HG02571 (cell line): ENCODE results near the gene ZNF48.

Experiments
- ATAC-seq: cut with Tn5 transposase; IDR thresholded peaks from one replicate; pipeline ENCODE4 v1.9.1; 2021; ENCODE audit warnings: mild to moderate bottlenecking, moderate library complexity; ENCODE audit not compliant: unreplicated experiment

ZNF48 gene

DNA sequence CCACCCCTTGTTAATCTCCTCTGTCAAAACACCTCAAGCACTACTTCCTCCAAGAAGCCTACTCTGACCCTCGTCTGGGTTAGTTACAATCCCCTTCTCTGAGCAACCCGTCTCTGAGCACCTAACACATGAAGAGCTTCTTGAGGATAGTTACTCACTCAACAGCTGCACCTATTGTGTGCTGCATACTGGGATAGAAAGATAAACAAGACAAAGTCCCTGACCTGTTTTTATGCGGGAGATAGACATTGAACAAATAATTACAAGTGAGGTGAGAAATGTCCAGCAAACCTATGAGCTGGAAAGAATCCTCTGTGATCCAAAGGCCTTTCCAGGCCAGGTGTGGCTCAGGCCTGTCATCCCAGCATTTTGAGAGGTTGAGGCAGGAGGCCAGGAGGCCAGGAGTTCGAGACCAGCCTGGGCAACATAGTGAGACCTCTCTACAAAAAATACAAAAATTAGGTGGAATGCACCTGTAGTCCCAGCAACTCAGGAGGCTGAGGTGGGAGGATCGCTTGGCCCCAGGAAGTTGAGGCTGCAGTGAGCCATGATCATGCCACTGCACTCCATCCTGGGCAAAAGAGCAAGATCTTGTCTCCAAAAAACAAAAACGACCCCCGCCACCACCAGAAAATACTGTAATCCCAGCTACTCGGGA, 6.7 kb downstream of the ZNF48 start:
- no peak for ATAC-seq

DNA sequence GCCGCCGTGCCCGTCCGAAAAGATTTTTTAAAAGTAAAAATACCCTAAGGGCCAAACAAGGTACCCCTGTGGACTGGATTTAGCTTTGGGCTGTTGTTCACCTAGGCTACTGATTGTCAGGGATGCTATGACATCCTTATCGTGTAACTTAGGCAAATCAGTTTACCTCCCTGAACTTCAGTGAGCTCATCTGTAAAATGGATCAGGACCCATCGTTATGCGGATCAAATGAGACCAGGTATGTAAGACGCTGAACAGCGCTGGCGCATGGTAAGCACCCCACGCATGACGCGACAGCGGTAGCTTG, 11.5 kb downstream of the ZNF48 start:
- ATAC-seq: no peak

DNA sequence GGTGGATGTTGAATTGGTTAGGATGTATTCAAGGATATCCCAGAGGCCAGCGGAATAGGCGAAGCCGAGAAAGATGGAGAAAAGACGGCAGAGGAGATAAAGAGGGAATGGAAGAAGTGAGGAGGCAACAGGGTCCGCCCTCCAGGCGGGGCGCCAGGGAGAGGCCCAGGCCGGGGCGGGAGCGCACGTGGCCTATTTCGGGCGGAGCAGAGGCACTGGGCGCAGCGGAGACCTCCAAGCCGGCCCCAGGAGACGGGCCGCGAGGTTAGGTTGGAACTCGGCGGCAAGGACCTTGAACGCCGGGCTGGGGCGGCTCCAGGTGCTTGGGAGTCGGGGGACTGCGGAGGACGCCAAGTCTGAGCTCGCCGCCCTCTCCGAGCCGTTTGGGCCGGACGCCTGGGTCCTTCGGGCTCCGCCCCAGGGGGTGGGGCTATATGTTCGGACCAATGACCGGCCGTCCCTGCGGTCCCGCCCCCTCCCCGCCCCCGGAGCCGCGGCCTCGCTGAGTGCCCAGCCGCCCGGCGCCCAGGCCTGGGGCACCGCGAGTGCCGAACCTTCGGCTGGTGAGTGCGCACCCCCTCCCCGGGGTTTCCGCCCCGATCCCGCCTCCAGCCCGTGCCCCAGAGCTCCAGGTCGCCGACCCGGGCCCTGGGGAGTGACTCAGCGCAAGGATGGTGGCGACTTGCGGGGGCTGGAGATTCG, 12.0 kb downstream of the ZNF48 start, which contains the start of gene ZNF771:
ZNF771 (plus strand) TSS at position 505 of the 702 bp plus-strand sequence. CDS start 448 bp downstream, outside the sequence.
- ATAC-seq: peak; percentile 80

DNA sequence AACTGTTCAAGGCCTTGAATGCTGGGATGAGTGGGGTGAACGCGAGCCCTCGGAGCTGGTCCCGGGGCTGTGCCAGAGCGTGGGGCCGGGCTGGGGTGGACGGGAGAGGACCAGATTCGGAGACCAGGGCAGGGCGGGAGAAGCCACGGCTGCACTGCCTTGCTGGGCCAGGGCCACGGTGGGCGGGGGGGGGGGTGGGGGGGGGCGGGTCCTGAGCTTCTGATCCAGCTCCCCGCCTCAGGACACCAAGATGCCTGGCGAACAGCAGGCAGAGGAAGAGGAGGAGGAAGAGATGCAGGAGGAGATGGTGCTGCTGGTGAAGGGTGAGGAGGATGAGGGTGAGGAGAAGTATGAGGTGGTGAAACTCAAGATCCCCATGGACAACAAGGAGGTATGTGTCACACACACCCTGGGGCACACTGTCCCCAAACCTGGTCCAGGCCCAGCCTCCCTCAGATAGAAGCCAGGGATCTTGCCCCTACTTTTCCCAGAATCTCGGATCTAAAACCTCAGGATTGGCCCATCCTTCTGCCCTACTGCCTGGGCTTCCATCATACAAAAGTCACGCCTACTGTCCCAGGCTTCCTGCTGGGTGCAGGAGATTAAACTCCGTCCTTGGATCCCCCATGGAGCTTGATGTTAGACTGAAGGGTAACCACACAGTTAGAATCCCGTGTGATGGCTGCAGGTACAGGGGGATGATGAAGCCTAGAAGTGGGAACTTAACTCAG, 12.7 kb downstream of the ZNF48 start:
- no peak for ATAC-seq

DNA sequence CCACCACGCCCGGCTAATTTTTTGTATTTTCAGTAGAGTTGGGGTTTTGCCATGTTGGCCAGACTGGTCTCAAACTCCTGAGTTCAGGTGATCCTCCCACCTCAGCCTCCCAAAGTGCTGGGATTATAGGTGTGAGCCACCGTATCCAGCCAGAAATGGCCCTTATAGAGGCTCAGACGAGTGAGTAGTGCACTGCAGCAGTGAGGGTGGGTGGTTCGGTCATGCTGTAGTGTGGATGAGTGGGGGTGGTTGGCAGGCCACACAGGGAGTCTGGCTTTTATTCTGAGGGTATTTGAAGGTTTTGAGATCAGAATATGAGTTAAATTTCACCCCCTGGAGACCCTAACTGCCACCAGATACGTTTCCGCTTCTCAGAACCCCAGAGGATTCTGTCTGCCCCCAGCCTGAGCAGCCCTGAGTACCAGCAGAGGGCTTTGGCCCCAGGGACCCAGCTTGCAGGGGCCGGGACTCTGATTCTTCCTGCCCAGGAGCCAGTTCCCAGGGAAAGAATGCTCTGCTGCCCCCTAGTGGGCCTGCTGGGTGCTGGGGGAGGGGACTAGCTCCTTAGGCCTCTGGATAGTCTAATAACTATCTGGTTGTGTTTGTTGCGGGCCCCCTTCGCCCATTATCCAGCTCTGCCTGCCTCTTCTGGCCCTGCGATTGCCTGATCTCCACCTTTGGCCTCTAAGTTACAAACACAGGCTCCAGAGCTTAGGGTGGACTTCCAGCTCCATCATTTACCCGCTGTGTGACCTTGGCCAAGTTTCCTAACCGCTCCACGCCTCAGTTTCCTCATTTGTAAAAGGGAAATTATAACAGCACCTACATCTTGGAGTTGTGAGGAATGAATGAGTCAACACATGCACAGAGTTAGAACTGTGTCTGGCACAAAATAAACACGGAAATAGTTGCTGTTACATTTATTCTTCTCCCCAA, 14.2 kb downstream of the ZNF48 start:
- peak; percentile 37 for ATAC-seq

DNA sequence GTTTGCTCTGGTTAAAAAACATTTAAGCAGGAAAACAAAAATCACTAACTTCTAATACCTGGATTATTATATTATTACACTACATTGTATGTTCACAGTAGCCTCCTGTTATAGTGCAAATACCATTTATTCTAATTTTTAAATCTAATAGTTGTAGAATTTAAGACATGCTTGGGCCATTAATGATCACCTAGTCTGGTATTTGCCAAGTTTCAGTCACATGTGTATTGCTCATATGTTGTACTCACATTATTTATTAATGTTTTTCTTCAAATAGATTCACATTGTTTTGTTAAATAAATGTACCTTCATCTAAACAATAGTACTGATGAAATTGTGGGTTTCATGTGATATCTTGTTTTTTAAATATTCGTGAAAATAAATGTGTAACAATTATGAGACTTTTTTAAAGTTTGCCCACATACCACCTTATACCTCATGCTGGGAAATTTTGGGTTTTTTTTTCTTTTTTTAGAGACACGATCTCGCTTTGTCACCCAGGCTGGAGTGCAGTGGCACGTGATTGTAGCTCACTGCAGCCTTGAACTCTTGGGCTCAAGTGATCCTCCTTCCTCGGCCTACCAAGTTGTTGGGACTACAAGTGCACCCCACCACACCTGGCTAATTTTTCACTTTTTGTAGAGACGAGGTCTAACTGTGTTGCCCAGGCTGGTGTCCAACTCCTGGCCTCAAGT, 18.0 kb downstream of the ZNF48 start:
- no peak for ATAC-seq

DNA sequence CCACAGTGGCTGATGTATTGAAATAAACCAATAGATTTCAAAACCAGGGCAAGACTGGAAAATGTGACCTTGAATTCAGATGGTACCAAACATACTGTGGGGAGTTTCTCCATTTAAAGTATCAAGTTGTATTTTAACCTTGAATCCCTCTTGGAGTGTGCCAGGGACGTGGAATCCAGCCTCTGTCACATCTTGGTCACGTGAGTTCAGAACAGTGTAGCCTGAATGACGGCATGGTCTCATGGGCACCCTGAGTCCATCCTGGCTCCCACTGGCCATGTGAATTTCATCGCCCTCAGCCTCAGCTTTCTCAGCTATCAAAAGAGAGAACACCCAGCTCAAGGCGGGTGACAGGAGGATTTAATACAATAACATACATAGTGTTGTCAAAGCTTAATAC, 18.9 kb downstream of the ZNF48 start:
- no peak for ATAC-seq

DNA sequence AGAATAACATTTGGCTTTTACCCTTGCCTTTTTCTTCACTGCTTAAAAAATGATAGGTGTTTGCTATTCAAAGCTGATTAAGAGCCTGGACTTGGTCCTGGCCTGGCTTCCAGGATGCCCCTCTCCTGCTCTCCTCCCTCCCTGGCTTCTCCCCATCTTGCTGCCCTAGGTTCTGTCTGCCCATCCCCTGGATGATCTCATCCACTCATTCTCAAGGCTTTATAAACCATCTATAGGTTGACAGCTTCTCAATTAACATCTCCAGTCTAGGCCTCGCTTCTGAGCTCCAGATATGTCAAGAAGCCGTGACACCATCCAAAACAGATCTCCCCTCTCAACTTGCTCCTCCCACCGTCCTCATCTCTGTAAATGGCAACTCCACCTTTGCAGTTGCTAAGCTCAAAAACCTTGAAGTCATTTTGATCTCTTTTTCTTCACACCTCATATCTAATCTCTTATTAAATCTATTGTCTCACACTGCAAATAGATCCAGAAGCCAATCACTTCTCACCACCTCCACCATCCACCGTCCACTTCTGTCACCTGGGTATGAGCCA, 20.9 kb downstream of the ZNF48 start:
- no peak for ATAC-seq

DNA sequence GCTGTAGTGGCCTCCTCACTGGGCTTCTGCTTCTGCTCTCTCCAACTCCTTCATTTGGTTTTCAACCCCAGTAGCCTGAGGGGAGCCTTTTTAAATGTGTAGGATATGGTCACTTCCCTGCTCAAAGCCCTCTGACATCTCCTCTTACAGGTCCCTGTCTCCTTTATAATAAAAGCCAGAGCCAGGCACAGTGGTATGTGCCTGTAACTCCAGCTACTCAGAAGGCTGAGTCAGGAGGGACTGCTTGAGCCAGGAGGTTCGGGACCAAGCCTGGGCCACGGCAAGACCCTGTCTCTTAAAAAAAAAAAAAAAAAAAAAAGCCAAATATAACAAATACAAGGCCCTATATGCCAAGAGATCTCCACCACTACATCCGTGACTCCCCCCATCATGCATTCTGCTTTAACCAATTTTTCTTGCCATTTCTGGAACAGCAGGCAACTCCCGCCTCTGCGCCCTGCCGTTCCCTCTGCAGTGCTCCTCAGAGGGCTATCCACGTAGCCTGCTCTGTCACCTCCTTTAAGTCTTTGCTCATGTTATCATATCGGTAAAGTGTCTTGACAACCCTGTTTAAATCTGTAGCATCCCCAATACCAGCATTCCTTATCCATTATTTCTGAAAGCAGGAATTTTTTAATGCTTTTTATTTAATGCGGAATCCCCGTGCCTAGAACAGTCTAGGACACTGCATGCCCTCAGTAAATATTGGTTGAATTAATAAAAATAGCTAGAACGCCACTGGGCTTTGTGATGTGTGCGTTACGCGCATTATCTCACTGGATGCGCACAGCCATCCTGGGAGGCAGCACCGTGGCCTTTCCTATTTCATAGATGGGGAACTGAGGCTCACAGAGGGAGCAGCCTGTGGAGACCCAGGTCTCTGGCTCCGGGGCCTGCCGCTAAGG, 21.7 kb downstream of the ZNF48 start:
- ATAC-seq: no peak

DNA sequence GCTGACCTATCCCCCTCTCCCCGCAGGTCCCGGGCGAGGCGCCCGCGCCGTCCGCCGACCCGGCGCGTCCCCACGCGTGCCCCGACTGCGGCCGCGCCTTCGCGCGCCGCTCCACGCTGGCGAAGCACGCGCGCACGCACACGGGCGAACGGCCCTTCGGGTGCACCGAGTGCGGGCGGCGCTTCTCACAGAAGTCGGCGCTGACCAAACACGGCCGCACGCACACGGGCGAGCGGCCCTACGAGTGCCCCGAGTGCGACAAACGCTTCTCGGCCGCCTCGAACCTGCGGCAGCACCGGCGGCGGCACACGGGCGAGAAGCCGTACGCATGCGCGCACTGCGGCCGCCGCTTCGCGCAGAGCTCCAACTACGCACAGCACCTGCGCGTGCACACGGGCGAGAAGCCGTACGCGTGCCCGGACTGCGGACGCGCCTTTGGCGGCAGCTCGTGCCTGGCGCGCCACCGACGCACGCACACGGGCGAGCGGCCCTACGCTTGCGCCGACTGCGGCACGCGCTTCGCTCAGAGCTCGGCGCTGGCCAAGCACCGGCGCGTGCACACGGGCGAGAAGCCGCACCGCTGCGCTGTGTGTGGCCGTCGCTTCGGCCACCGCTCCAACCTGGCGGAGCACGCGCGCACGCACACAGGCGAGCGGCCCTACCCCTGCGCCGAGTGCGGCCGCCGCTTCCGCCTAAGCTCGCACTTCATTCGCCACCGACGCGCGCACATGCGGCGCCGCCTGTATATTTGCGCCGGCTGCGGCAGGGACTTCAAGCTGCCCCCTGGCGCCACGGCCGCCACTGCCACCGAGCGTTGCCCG, 22.5 kb downstream of the ZNF48 start:
- peak; percentile 68 for ATAC-seq

DNA sequence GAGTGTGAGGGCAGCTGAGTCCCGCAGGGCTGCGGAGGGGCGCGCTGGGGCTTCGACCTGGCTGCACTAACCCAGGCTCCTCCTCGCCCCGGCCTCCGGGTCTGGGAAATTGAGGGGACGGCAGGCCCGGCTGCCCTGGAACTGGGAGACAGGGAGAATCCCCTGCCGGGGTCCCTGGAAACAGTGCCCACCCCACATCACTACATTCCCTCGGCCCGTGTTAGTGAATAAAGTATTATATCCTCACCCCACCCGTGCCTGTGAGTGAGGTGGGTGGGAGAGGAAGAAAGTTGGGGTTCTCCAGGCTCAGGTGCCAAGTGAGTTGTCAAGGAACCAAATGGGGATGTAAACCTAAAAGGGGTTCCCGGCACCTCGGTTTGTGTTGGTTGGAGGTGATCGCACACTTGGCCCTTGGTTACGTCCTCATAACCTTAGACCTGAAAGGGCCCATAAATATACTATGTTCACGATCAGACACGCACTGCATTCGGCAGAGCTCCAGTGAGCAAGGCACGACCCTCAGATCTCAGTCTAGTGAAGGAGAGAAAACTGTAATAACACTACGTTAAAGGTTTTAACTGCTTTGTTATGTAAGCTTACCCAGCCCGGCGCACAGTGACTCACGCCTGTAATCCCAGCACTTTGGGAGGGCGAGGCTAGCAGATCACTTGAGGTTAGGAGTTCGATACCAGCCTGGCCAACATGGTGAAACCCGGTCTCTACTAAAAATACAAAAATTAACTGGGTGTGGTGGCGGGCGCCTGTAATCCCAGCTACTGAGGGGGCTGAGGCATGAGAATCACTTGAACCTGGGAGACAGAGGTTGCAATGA, 23.3 kb downstream of the ZNF48 start:
- no peak for ATAC-seq

DNA sequence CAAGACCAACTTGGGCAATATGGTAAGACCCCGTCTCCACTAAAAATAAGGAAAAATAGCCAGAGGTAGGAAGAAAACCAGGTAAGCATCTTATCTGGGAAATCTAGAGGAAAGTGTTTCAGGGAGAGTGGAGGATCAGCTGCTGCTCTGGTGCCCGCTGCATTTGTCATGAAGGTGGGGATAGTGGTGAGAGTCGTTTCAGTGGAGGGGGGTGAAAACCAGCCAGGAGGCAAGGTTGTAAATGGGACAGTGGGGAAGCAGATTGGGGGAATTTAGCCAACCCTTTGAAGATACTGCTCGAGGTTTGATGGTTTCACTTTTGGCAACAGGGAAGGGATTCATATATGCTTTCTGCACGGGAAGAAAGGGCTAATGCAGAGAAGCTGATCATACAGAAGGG, 25.8 kb downstream of the ZNF48 start:
- ATAC-seq: no peak

DNA sequence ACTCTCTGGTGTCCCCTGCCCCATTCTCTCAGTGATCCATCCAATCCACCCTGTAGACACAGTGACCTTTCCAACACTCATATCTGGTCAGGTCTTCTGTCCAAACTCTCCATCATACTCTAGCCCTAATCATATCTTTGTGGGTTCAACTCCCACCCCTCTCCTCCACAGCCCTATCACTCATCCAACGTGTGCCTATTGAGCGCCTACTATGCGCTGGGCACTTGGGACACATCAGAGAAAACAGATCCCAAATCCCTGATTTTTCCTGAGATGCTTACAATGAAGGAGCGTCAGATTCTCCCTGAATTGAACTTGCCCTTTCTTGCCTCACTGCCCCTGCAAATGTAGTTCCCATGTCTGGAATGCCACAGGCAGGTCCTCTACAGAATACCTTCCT, 32.8 kb downstream of the ZNF48 start:
- no peak for ATAC-seq

DNA sequence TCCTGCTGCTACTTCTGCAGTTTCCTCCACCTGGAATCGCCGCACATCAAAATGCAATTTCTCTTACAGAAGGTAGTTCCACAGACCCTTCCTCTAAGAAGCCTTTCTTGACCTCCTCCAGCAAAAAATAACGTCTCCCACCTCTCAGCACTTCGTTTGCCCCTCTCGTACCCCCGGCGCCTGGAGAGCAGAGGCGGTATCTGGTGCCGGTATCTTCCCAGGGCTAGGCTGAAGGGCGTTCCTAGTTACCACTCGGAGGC, 34.1 kb downstream of the ZNF48 start:
- ATAC-seq: peak; percentile 7

DNA sequence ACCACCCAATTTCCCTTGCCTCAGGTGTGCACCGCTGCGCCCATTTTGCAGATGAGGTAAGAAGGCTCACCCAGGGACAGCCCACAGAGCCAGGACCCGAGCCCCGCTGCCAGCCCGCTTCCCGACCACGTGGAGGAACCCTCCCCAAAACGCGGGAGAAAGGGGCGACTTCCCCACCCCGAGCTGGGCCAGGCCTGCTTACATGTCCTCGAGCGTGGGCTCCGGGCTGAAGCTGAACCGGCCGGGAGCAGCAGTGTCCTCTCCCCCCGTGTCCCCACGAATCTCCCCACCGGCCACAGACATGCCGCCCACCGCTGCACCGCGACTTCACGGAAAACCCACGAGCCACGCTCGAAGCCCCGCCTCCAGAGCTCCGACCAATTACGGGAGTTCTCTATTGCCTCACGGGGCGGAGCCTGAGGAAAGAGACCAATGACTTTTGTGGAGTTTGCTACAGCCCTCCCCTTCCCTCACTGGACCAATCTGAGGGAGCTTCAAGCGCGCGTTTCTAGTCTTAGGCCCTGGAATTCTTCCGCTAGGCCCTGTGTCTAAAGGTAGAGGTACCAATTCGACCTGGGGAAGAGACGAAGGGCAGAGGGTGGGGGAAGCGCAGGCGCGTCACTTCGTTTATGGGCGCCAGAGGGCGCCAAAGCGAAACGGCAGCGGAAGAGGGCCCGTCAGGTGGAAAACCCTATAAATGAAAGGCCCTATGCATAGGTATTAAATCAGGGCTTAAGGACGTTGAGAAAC, 34.6 kb downstream of the ZNF48 start, which contains the start of gene DCTPP1:
DCTPP1 (minus strand) TSS at position 353 of the 750 bp plus-strand sequence; CDS start at position 303, 50 bp downstream.
- ATAC-seq: peak; percentile 94

DNA sequence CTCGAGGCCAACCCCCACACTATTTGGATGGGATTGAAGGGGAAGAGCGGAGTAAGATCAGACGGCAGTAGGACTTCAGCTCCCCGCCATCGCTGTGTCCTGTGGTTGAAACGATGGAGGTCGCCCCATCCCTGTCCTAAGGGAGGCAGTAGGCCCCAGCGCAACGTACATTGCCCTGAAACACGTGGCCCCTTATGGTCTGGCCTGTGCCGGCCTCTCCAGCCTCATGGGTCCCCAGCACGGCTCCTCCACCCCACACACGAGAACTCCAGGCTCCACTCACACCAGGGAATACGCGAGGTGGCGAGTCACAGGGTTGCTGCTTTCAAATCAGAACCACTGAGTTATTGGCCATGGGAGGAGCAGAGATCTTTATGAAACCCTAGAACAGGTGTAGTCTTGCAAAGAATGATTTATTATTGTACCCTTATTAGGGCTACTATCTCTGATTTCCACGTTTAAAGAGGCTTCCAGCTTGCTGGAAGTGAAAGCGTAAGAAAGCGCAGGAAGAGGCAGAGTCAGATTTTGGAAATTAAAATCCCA, 35.3 kb downstream of the ZNF48 start:
- ATAC-seq: no peak

DNA sequence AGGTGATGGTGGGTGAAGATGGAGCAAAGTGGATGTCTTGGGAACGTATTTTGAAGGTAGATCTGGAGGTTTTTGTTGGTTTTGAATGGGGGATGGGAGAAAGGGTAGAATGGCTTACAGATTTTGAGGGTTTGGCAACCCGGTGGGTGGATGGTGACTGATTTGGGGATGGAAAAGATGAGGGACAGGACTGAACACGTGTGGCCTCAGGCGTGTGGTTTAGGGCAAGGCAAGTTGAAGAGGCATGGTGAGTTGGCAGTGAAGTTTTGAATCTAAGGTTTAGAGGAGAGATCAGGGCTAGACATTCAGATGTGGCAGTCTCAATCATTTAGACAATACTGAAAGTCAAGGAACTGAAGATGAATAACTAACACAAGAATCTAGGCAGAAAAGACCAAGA, 39.6 kb downstream of the ZNF48 start:
- no peak for ATAC-seq
